ENCODE data around the gene SCP2.

SCP2 gene

GRCh38 chr1:53069265-53069662, 142.2 kb downstream of the SCP2 start:
- TF ChIP-seq CTCF (IDR thresholded peaks at IDR 0.05) (no peak), ZFX (IDR thresholded peaks at IDR 0.05; ENCODE audit: borderline replicate concordance) (no peak)
- no peak overlapping the region for H3K27ac ChIP-seq

- TF ChIP-seq ZFX (IDR thresholded peaks at IDR 0.05; ENCODE audit: borderline replicate concordance) (no peak), CTCF (IDR thresholded peaks at IDR 0.05) (no peak)
- no peak overlapping the region for H3K27ac ChIP-seq
Observed at GRCh38 chr1:53069663-53070327, 142.7 kb downstream of the SCP2 start.

GRCh38 chr1:53070621-53071020, 143.5 kb downstream of the SCP2 start:
- no peak overlapping the region for H3K27ac ChIP-seq
- TF ChIP-seq ZFX (IDR thresholded peaks at IDR 0.05; ENCODE audit: borderline replicate concordance) (no peak), CTCF (IDR thresholded peaks at IDR 0.05) (no peak)

- TF ChIP-seq CTCF (IDR thresholded peaks at IDR 0.05) (no peak), ZFX (IDR thresholded peaks at IDR 0.05; ENCODE audit: borderline replicate concordance) (no peak)
- H3K27ac ChIP-seq: no peak overlapping the region
Observed at GRCh38 chr1:53071167-53071865, 144.2 kb downstream of the SCP2 start.

GRCh38 chr1:53071915-53072314, 144.8 kb downstream of the SCP2 start:
- H3K27ac ChIP-seq: no peak overlapping the region
- TF ChIP-seq ZFX (IDR thresholded peaks at IDR 0.05; ENCODE audit: borderline replicate concordance) (no peak), CTCF (IDR thresholded peaks at IDR 0.05) (no peak)

- H3K27ac ChIP-seq: no peak overlapping the region
- TF ChIP-seq CTCF (IDR thresholded peaks at IDR 0.05) (no peak), ZFX (IDR thresholded peaks at IDR 0.05; ENCODE audit: borderline replicate concordance) (no peak)
Observed at GRCh38 chr1:53073287-53073686, 146.2 kb downstream of the SCP2 start.

GRCh38 chr1:53073868-53074311, 146.8 kb downstream of the SCP2 start:
- TF ChIP-seq CTCF (IDR thresholded peaks at IDR 0.05): no peak
- TF ChIP-seq ZFX (IDR thresholded peaks at IDR 0.05; ENCODE audit: borderline replicate concordance): no peak
- H3K27ac ChIP-seq: no peak overlapping the region

Measured in 22Rv1 (cell line).